Stimulated activated CD8-positive, alpha-beta memory T cell treated with anti-CD3 and anti-CD28 coated beads, Interleukin-4, amount 100 ng/mL, for 24 hours (primary cell): Measurements from ENCODE around the gene PSTPIP1.

ENCODE experiments used
- DNase-seq: peaks from one replicate; pipeline ENCODE4 v3.0.0-alpha.2; 2020; ENCODE audit warnings: low read depth

The PSTPIP1 gene

GRCh38 chr15:76978522-76979330 lies 16.2 kb upstream of the PSTPIP1 start:
- DNase-seq: no peak

GRCh38 chr15:76979331-76979925 lies 15.5 kb upstream of the PSTPIP1 start:
- DNase-seq: no peak

GRCh38 chr15:76979996-76980520 lies 14.9 kb upstream of the PSTPIP1 start:
- DNase-seq: no peak

GRCh38 chr15:76982356-76982755 lies 12.6 kb upstream of the PSTPIP1 start:
- no peak for DNase-seq

DNA sequence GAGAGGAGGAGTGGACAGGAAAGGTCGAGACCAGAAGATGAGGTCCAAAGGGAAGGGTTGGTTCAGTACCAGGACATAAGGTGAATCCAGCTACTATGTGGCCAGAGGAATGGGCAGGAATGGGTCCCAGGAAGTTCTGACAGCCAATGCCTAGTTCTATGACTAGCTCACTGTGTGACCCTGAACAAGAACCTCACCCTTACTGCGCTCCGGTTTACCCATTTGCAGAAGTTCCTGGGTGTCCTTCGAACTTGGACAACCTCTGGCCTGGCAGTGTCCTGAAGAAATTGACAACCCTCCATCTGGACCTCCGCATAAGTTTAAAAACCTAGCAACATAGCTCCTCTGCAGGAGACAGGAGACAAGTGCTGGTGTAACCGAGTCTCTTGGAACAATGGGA lies 12.2 kb upstream of the PSTPIP1 start:
- DNase-seq: no peak

- DNase-seq: no peak
Measured at GRCh38 chr15:76983590-76984375, 11.1 kb upstream of the PSTPIP1 start.

DNA sequence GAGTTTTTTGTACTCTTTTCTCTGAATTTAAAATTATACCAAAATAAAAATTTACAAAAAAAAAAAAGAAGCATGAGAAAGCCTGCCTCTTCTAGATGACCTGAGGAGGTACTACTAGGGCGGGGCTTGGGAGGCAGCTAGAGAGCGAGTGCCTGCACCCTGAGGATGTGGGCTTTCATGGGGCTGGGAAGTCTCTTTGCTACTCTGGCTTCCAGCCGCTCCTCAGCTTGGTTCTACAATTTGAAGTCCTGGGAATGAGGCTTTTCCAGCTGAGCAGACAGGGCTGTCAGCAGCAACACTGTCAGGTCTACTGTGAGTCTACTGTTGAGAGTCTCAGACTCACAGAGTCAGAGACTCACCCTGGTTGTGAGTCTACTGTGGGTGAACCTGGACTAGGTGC lies 8.2 kb upstream of the PSTPIP1 start:
- DNase-seq: no peak

GRCh38 chr15:76987276-76987675 lies 7.7 kb upstream of the PSTPIP1 start:
- no peak for DNase-seq

DNA sequence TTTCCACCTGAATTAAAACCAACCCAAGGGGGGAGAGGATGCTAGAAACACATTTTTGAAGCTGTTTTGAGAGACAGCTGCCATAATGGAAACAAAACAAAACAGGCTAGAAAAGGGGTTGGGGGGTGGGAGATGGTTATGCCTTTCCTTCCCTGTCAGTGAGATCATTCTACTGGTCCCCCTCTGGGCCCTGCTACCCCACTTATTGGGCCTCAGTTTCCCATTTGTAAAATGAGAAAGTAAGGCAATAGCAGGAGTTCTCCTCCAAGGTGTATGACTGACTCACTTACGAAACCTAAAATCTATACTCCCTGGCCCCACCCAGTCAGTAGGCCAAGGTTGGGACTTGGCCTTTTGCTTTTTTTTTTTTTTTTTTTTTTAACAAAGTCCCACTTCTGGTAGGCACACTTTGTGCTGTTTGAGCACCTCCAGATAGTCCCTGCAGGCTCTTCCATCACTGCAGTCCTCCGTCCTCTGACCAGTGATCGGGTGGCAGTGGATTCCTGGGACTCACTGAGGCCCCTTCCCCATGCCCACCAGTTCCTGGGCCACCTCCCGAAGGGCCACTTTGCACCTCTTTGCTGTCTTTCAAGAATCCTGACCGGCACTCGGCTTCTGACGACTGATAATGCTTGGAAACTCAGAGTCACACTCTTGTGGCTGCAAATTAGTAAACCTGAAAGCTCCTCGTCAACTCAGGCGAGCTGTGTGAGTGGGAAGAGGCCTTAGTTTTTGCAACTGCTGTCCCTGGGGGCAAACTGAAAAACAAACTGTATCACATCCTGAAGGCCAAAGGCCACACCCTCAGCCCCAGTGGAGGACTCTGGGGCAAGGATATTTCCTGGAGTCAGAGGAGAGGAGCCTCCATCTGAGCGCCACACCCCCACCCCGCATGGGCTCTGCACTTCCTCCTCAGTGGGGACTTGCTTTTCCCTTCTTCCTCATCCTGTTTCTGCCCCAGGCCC lies 6.7 kb upstream of the PSTPIP1 start:
- no peak for DNase-seq

DNA sequence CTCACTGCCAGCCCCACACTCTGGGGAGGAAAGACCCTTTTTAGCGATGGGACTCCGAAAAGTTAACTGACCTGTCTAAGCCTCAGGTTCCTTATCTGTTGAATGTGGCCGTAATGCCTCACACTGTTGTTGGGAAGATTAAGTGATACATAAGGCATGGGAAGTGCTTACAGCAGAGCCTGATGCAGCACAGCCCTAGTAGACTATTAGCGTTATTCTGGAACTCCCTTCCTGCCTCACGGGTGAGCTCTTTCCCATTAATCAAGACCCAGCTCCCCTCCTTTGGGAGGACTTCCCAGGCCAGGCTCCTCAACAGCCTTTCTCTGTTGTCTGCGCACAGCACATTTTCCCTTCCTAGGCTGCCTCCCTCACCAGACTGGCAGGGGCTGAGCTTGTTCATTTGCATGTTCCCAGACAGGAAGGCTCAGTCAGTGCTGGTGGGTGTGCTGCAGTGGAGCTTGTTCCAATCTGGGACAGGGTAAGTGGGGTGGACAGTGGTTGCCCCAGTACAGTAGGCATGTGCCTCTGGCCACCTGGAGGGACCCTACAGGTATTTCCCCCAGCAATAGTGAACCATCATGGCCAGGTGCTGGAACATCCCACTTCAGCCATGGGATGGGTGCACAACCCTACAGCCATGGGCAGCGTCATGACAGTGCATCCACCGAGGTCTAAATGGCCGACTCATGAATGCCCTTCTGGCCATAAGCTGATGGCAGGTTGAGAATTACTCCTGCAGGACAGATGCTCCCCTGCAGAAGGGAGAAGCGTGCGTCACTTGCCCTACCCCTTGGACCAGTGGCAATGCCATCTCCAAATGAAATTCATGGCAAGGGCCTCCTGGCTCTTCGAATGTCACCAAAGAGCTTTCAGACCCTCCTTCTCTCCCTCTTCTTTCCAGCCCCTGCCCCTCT lies 5.8 kb upstream of the PSTPIP1 start:
- no peak for DNase-seq

GRCh38 chr15:76991048-76991447 lies 3.9 kb upstream of the PSTPIP1 start:
- DNase-seq: no peak

- no peak for DNase-seq
Measured at GRCh38 chr15:76991741-76992645, 2.9 kb upstream of the PSTPIP1 start.

- DNase-seq: no peak
Measured at GRCh38 chr15:76993114-76993725, 1.7 kb upstream of the PSTPIP1 start.

DNA sequence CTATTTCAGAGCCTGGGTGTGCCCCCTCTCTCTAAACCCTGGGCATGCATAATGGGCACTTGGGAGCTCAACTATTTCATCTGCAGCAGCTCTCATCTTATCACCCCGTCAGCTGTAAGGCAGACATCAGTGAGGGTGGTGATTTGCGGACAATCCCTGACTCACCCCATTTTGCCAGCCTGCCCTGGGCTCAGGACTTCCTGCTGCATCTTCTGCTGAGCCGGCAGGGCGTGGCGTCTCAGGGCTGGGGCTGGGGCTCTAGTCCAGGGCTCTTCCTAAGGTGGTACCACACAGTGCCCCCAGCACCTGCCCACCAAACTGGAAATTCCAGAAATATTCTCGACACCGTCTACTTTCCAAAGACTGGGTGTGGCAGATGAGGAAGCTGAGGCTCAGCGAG lies 925 bp upstream of the PSTPIP1 start:
- no peak for DNase-seq

DNA sequence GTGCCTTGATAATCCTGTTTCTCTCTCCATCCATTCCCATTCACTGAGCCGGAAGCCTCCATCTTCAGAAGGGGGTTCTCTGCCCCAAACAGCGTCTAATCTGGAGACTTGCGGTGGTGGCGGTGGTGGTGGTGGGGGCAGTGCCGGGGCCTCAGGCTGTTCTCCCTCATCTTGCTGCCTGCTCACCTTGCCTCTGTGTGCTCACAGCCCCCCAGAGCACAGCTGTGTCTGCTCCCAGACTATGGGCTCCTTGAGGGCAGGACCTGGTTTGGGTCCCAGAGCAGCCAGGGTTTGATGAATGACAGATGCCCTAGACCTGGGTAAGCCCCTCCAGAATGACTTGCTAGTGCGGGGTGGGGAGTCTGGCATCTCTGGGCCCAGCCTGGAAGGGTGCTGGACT lies 430 bp upstream of the PSTPIP1 start:
- DNase-seq: no peak

GRCh38 chr15:76996076-76996525 lies 1.2 kb downstream of the PSTPIP1 start:
- DNase-seq: no peak

DNA sequence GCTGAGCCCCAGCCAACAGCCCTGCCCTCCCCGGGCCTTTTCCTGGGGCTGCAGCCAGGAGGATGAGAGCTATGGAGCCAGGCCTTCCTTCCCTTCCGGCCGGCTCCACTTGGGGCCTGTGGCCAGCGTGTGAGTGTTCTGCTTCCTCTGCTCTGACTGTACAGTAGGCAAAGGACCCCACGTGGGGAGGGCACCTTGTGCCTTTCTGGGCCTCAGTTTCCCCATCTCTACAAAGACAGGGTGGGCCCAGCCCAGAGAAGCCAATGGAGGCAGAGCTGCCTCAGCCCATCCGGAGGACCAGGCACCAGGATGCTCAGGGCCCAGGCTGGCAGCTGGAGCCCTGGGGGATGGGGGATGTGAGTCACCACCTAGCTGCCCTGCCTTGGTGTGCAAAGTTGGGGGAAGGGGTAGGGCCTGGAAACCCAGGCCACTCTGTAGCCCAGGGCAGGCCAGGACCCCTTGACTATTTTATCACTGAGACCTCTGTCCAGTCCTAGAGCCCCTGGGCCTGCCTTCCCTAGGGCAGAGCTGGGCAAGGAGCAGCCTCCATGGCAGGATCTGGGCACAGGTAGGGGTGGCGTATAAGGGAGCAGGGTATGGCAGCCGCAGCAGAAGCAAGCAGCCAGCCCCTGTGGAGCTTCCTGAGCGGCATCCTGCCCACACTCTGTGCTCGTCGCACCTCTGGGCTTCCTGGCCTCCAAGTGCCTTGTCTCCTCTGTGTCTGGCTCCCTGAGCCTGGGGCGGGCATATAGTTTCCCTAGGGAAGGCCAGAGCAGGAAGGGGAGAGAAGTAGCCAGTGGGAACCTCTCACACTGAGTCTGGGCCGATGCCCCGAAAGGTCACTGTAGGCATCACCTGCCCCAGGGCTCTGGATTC lies 1.8 kb downstream of the PSTPIP1 start:
- no peak for DNase-seq
